ENCODE measurements around the gene KRT8. TPM values are rescaled to one million over a fixed set of nuclear protein-coding genes. Genes with fewer than 3 reads are reported as not detected.
A peak's percentile ranks its signal among the peaks of the same experiment; 100 is the strongest.

KRT8 gene
- total and polyA plus RNA-seq, 2 of the 13 experiments (the other 11 are each of a cell fraction or from before 2014, with no cell fraction given) = 498 to 718 TPM

GRCh38 chr12:52903855-52904508 lies 894 bp downstream of the KRT8 start (continued):
- 0 out of 2 replicates have a peak, but pooled peaks have one; percentile 7 for TF ChIP-seq AHDC1 (CRISPR knock-in tag; IDR thresholded peaks at IDR 0.05; ENCODE audit: borderline replicate concordance)
- TF ChIP-seq ZFX (CRISPR knock-in tag; IDR thresholded peaks at IDR 0.05; ENCODE audit: low read depth) = peak; percentile 77
- no peak for TF ChIP-seq ZNF576 (CRISPR knock-in tag; IDR thresholded peaks at IDR 0.05)
- peak; percentile 68 for TF ChIP-seq ZNF503 (CRISPR knock-in tag; IDR thresholded peaks at IDR 0.05)
- no peak for TF ChIP-seq ZBTB7A (CRISPR knock-in tag; IDR thresholded peaks at IDR 0.05)
